Osteocyte (in vitro differentiated cells): ENCODE data around the gene ABHD11. TPM values are rescaled to one million over a fixed set of nuclear protein-coding genes. Genes with fewer than 3 reads are reported as not detected.

Experiments
- DNase-seq: peaks from one replicate; pipeline ENCODE4 v3.0.0; 2021; ENCODE audit warnings: mixed read lengths; ENCODE audit not compliant: unreplicated experiment; ENCODE audit errors: extremely low spot score
- H3K27ac Mint-ChIP-seq: one replicate; pipeline ENCODE4 v1.8.0; 2021; ENCODE audit warnings: mild to moderate bottlenecking, mixed read lengths; ENCODE audit not compliant: unreplicated experiment
- H3K27me3 Mint-ChIP-seq: one replicate; pipeline ENCODE4 v1.8.0; 2021; ENCODE audit warnings: mixed read lengths; ENCODE audit not compliant: unreplicated experiment
- H3K36me3 Mint-ChIP-seq: one replicate; pipeline ENCODE4 v1.8.0; 2021; ENCODE audit warnings: mixed read lengths; ENCODE audit not compliant: unreplicated experiment
- H3K4me1 Mint-ChIP-seq: one replicate; pipeline ENCODE4 v1.8.0; 2021; ENCODE audit warnings: mixed read lengths; ENCODE audit not compliant: unreplicated experiment
- H3K4me3 Mint-ChIP-seq: one replicate; pipeline ENCODE4 v1.8.0; 2021; ENCODE audit warnings: mild to moderate bottlenecking, moderate library complexity, mixed read lengths; ENCODE audit not compliant: unreplicated experiment
- H3K9me3 Mint-ChIP-seq: one replicate; pipeline ENCODE4 v1.8.0; 2021; ENCODE audit warnings: mixed read lengths; ENCODE audit not compliant: unreplicated experiment
- CTCF ChIP-seq: fragments of 200-600 bp; sonication (generic); IDR thresholded peaks from 2 replicates; pipeline ENCODE4 v1.5.0; 2021; ENCODE audit warnings: antibody characterized with exemption, mild to moderate bottlenecking, moderate library complexity
- total RNA-seq: library from RNA; stranded (reverse); gene quantifications from 2 replicates; pipeline ENCODE4 v1.2.1, GENCODE V29; 2021

The ABHD11 gene
- total RNA-seq, 1 donor from 2014 or later, result 17.4 TPM

GRCh38 chr7:73707045-73707631 lies 31.5 kb downstream of the ABHD11 start:
- Mint-ChIP-seq H3K27me3 (no peaks in the 10 kb centered on the region), H3K27ac (peak overlapping the region; percentile 72), H3K4me3 (peak overlapping the region; percentile 38), H3K4me1 (peaks cover 45% of the 10 kb centered on the region), H3K36me3 (peaks cover 9% of the 10 kb centered on the region), H3K9me3 (no peaks in the 10 kb centered on the region)
- DNase-seq, result no peak
- no peak for TF ChIP-seq CTCF

GRCh38 chr7:73706126-73707044 lies 32.2 kb downstream of the ABHD11 start:
- Mint-ChIP-seq H3K27me3 (no peaks in the 10 kb centered on the region), H3K4me1 (peaks cover 40% of the 10 kb centered on the region), H3K9me3 (no peaks in the 10 kb centered on the region), H3K4me3 (peak overlapping the region; percentile 38), H3K36me3 (peaks cover 13% of the 10 kb centered on the region), H3K27ac (peak overlapping the region; percentile 72)
- TF ChIP-seq CTCF, result no peak
- no peak for DNase-seq

GRCh38 chr7:73705551-73705920 lies 33.1 kb downstream of the ABHD11 start:
- Mint-ChIP-seq H3K9me3 (no peaks in the 10 kb centered on the region), H3K4me1 (peaks cover 40% of the 10 kb centered on the region), H3K36me3 (peaks cover 13% of the 10 kb centered on the region), H3K27me3 (no peaks in the 10 kb centered on the region), H3K27ac (peak overlapping the region; percentile 72), H3K4me3 (peak overlapping the region; percentile 42)
- no peak for DNase-seq
- no peak for TF ChIP-seq CTCF

GRCh38 chr7:73704640-73705550 lies 33.7 kb downstream of the ABHD11 start:
- peak overlapping the region; percentile 72 for H3K27ac Mint-ChIP-seq

More at GRCh38 chr7:73704640-73705550, 33.7 kb downstream of the ABHD11 start:
- Mint-ChIP-seq H3K9me3 (no peaks in the 10 kb centered on the region), H3K4me1 (peaks cover 40% of the 10 kb centered on the region), H3K27me3 (no peaks in the 10 kb centered on the region), H3K4me3 (peak overlapping the region; percentile 42), H3K36me3 (peaks cover 13% of the 10 kb centered on the region)
- peak; percentile 90 for DNase-seq
- no peak for TF ChIP-seq CTCF
